ENCODE measurements around the gene TMEM222. TPM values are rescaled to one million over a fixed set of nuclear protein-coding genes. Genes with fewer than 3 reads are reported as not detected.
A peak's percentile ranks its signal among the peaks of the same experiment; 100 is the strongest.

Gene TMEM222
- total and polyA plus RNA-seq, 2 of the 4 experiments (the other 2 are of a cell fraction), result 19.9 to 54.1 TPM

- 80% methylated on average over 6 of the region's 11 CpGs; no CpG with 5 or more reads in 1 of the 2 experiments for WGBS, 2 experiments (ENCODE audit: extremely low coverage in 2 of 2, insufficient read length in 1 of 2)
- H3K9ac ChIP-seq (ENCODE audit: low read depth, low read length), result no peak overlapping the region
- no peak overlapping the region for H4K91ac ChIP-seq (ENCODE audit: insufficient read depth, low read depth, low read length)
- no peak overlapping the region for H3K4ac ChIP-seq (ENCODE audit: low read depth, low read length)
- no peak overlapping the region for H2BK20ac ChIP-seq (ENCODE audit: low read depth, low read length)
- ATAC-seq (ENCODE audit: low read depth) (peak; percentile 93), DNase-seq (peak; percentile 16)
- peak overlapping the region; percentile 27 for H2AFZ ChIP-seq (replicated peaks; ENCODE audit: low read length, poor library complexity)
- H2AK5ac ChIP-seq (ENCODE audit: low read depth, low read length), result no peak overlapping the region
- H3K56ac ChIP-seq (ENCODE audit: extremely low read depth, insufficient read depth, low read length), result no peak overlapping the region
- TF ChIP-seq RAD21 (IDR thresholded peaks at IDR 0.05; ENCODE audit: low read length) (peak; percentile 60), NFE2L2 (IDR thresholded peaks at IDR 0.05; ENCODE audit: low read depth, low read length) (no peak), ELK1 (IDR thresholded peaks at IDR 0.05; ENCODE audit: borderline replicate concordance, low read depth, low read length) (no peak), RCOR1 (IDR thresholded peaks at IDR 0.05; ENCODE audit: insufficient replicate concordance, low read length) (no peak), SMC3 (IDR thresholded peaks at IDR 0.05; ENCODE audit: low read depth, low read length) (peak; percentile 68), CTCF (conservative IDR thresholded peaks at IDR 0.05; ENCODE audit: low read depth, low read length) (peak; percentile 71)
- no peak overlapping the region for H3K18ac ChIP-seq (ENCODE audit: low read depth, low read length)
- H2BK120ac ChIP-seq (ENCODE audit: low read depth, low read length), result no peak overlapping the region
- H2AK9ac ChIP-seq (replicated peaks; ENCODE audit: low read depth, low read length, poor library complexity), result peak overlapping the region; percentile 15
- H3K9me1 ChIP-seq (ENCODE audit: insufficient read depth, low read length), result no peaks in the 10 kb centered on the region
- ChIA-PET POLR2A (ENCODE audit: unreplicated experiment) (no interaction called here), CTCF (interaction anchor here (0.7 to 1.6 kb wide), 7 partner anchors 13 to 274 kb away, joined by 3 to 6 read pairs (median 3); partner anchors contain the start of gene MAP3K6)
- no peak overlapping the region for H2BK5ac ChIP-seq (ENCODE audit: low read depth, low read length, poor library complexity, severe bottlenecking)
- intact Hi-C loops (cut with micrococcal nuclease), result no loop called here
- H4K8ac ChIP-seq (ENCODE audit: low read depth in 2 of 2, low read length in 2 of 2), result no peak overlapping the region
- no peaks in the 10 kb centered on the region for H3K27me3 ChIP-seq (ENCODE audit: control insufficient read depth, insufficient read depth, low read length)
- no peak overlapping the region for H3K23ac ChIP-seq (ENCODE audit: low read depth, low read length)
- H4K20me1 ChIP-seq (ENCODE audit: insufficient read depth, low read length), result peaks cover 38% of the 10 kb centered on the region
- no peak overlapping the region for H3K4me3 ChIP-seq (ENCODE audit: insufficient read depth, low read depth, low read length)
- no peak overlapping the region for H3K14ac ChIP-seq (replicated peaks; ENCODE audit: low read depth, low read length)
- no peak overlapping the region for H2BK15ac ChIP-seq (ENCODE audit: low read depth, low read length)
- no peaks in the 10 kb centered on the region for H3K9me3 ChIP-seq (ENCODE audit: control insufficient read depth, insufficient read depth, low read length)
- no peak overlapping the region for H3K27ac ChIP-seq (ENCODE audit: insufficient read depth, low read length)
- no peak overlapping the region for H3K4me2 ChIP-seq (ENCODE audit: low read depth, low read length)
- H4K5ac ChIP-seq (ENCODE audit: low read depth, low read length), result no peak overlapping the region
- H3K4me1 ChIP-seq (ENCODE audit: control insufficient read depth, insufficient read depth, low read length), result no peaks in the 10 kb centered on the region
- BruUV-seq (replicated peaks), result no TSS peak
- in situ Hi-C loops (cut with MboI; ENCODE audit: low sequenced_read_pairs), result no loop called here
- dilution Hi-C loops (cut with HindIII; ENCODE audit: low sequenced_read_pairs, unreplicated experiment), result no loop called here
- peaks cover 53% of the 10 kb centered on the region for H3K36me3 ChIP-seq (ENCODE audit: control insufficient read depth, insufficient read depth, low read length)
- peaks cover 11 to 40% of the 10 kb centered on the region in 2 experiments for H3K79me1 ChIP-seq (ENCODE audit: low read depth in 1 of 2, low read length in 2 of 2)
Observed at GRCh38 chr1:27332536-27333281, 10.7 kb downstream of the TMEM222 start.

Data from IMR-90 (cell line).